A549 (cell line): ENCODE results near the gene TCEANC2. TPM values are rescaled to one million over a fixed set of nuclear protein-coding genes. Genes with fewer than 3 reads are reported as not detected.
A peak's percentile ranks its signal among the peaks of the same experiment; 100 is the strongest.

Experiments
- ATAC-seq, 2 experiments: fragments of 200-7000 bp in 1 of 2; fragments of >200 bp in 1 of 2; cut with Nextera tagmentation in 1 of 2; cut with Tn5 transposase in 1 of 2; 3 replicates each; pipeline versions ENCODE4 v1.8.0 to v1.9.1; 2018 to 2020; ENCODE audit warnings: mild to moderate bottlenecking in 1 of 2, moderate library complexity in 1 of 2
- CTCF ChIA-PET: fragments of 300-600 bp; sonication (Branson Sonifier 250); formaldehyde crosslinking; extraction: SDS; loops from one replicate; lab custom pipeline; 2021; ENCODE audit warnings: antibody characterized with exemption, inconsistent platforms; lab: Yijun Ruan, JAX
- POLR2A ChIA-PET: fragments of 350-600 bp; formaldehyde crosslinking; extraction: SDS; loops from one replicate; lab custom pipeline; 2021; ENCODE audit warnings: antibody characterized with exemption, inconsistent platforms; lab: Yijun Ruan, JAX
- DNase-seq, 2 experiments: peaks; one replicate each; pipeline versions ENCODE4 v3.0.0 to v3.0.0-alpha.2; 2011 to 2016; ENCODE audit warnings: low read depth in 1 of 2, low spot score in 1 of 2
- FAIRE-seq: peaks from 2 replicates; lab custom pipeline; 2011; peaks lifted over from hg19 to GRCh38; lab: Jason Lieb, UNC
- H3K27ac ChIP-seq, 2 experiments: fragments of >200 bp; sonication (Bioruptor Twin); formaldehyde crosslinking; 3 replicates each; pipeline ENCODE4 v1.5.1; 2016 to 2017
- H3K4me1 ChIP-seq: fragments of >200 bp; sonication (Bioruptor Twin); formaldehyde crosslinking; 3 replicates; pipeline ENCODE4 v1.6.1; 2016
- H3K4me2 ChIP-seq: fragments of >200 bp; sonication (Bioruptor Twin); formaldehyde crosslinking; 3 replicates; pipeline ENCODE4 v1.6.1; 2016
- H3K4me3 ChIP-seq: fragments of >200 bp; sonication (Bioruptor Twin); formaldehyde crosslinking; 3 replicates; pipeline ENCODE4 v1.5.1; 2016
- H3K9me3 ChIP-seq: fragments of >200 bp; sonication (Bioruptor Twin); formaldehyde crosslinking; 3 replicates; pipeline ENCODE4 v1.6.1; 2016
- CBX8 ChIP-seq: fragments of 200-600 bp; sonication (generic); IDR thresholded peaks from 2 replicates; pipeline ENCODE4 v1.6.1; 2016
- CTCF ChIP-seq: fragments of >200 bp; sonication (Bioruptor Twin); formaldehyde crosslinking; IDR thresholded peaks from 3 replicates; pipeline ENCODE4 v1.5.1; 2016
- EHF ChIP-seq: fragments of 250-450 bp; sonication (Bioruptor Pico); IDR thresholded peaks from 2 replicates; pipeline ENCODE4 v1.5.0; 2020; ENCODE audit warnings: mild to moderate bottlenecking
- EHMT2 ChIP-seq: fragments of 200-600 bp; sonication (generic); IDR thresholded peaks from 2 replicates; pipeline ENCODE4 v1.6.1; 2016; ENCODE audit warnings: antibody characterized with exemption, low read depth, mild to moderate bottlenecking, moderate library complexity
- ELK1 ChIP-seq: fragments of 150-350 bp; IDR thresholded peaks from 2 replicates; pipeline ENCODE4 v1.6.1; 2014; ENCODE audit warnings: low read depth, mild to moderate bottlenecking, low read length
- ESRRA ChIP-seq: fragments of 150-350 bp; IDR thresholded peaks from 2 replicates; pipeline ENCODE4 v1.6.1; 2014; ENCODE audit warnings: mild to moderate bottlenecking, low read length, borderline replicate concordance
- HOXA7 ChIP-seq: fragments of 250-450 bp; sonication (Bioruptor Pico); IDR thresholded peaks from 2 replicates; pipeline ENCODE4 v1.5.0; 2020; ENCODE audit warnings: mild to moderate bottlenecking, moderate library complexity
- HOXB5 ChIP-seq: fragments of 250-450 bp; sonication (Bioruptor Pico); IDR thresholded peaks from 2 replicates; pipeline ENCODE4 v1.5.0; 2020; ENCODE audit warnings: mild to moderate bottlenecking, moderate library complexity
- JUN ChIP-seq, 2 experiments: fragments of >200 bp; sonication (Bioruptor Twin); formaldehyde crosslinking; IDR thresholded peaks; 2 replicates in 1 of 2; 3 replicates in 1 of 2; pipeline ENCODE4 v1.6.1; 2016 to 2017
- MAFK ChIP-seq: fragments of 450-650 bp; IDR thresholded peaks from 2 replicates; pipeline ENCODE4 v1.6.1; 2014; ENCODE audit not compliant: partially characterized antibody
- PHF8 ChIP-seq: fragments of 200-600 bp; sonication (generic); IDR thresholded peaks from 2 replicates; pipeline ENCODE4 v1.6.1; 2016; ENCODE audit warnings: low read depth, mild to moderate bottlenecking, antibody characterized with exemption, moderate library complexity, borderline replicate concordance
- RAD21 ChIP-seq, 2 experiments: fragments of >200 bp in 1 of 2; sonication (Bioruptor Twin) in 1 of 2; formaldehyde crosslinking in 1 of 2; IDR thresholded peaks in 1 of 2; conservative IDR thresholded peaks in 1 of 2; 2 replicates in 1 of 2; 3 replicates in 1 of 2; pipeline ENCODE4 v1.6.1; 2012 to 2018; ENCODE audit warnings: inconsistent platforms in 1 of 2
- REST ChIP-seq: fragments of 200-600 bp; sonication (generic); IDR thresholded peaks from 2 replicates; pipeline ENCODE4 v1.6.1; 2016; ENCODE audit warnings: antibody characterized with exemption, mild to moderate bottlenecking, moderate library complexity
- SREBF2 ChIP-seq: fragments of 450-650 bp; IDR thresholded peaks from 2 replicates; pipeline ENCODE4 v1.6.1; 2014; ENCODE audit warnings: mild to moderate bottlenecking, moderate library complexity
- TFCP2L1 ChIP-seq: fragments of 250-450 bp; sonication (Bioruptor Pico); IDR thresholded peaks from 2 replicates; pipeline ENCODE4 v1.5.0; 2021; ENCODE audit warnings: mild to moderate bottlenecking
- ZC3H11A ChIP-seq: fragments of 450-650 bp; IDR thresholded peaks from 2 replicates; pipeline ENCODE4 v1.6.1; 2014; ENCODE audit warnings: antibody characterized with exemption, mild to moderate bottlenecking
- WGBS: methylation state at CpG from one replicate; pipeline ENCODE4 v1.1.6; 2017; ENCODE audit errors: missing lambda C conversion rate; 5-methylcytosine and 5-hydroxymethylcytosine counted together
- polyA plus RNA-seq, 4 experiments: library from polyadenylated mRNA; depleted of rRNA in 3 of 4; stranded (reverse); fragments of >200 nt; fragmentation: RNase III in 1 of 4; extraction: RNeasy Plus Mini Kit Qiagen cat#74134 plus additional on column Dnase treatment in 1 of 4; gene quantifications; 2 replicates in 3 of 4; 3 replicates in 1 of 4; pipeline ENCODE4 v1.2.3, GENCODE V29; 2011 to 2017
- TF ChIP-seq, protein P1 (sequence below): IDR thresholded peaks from 2 replicates; pipeline ENCODE4 v1.6.1; 2012
- TF ChIP-seq, protein P2 (sequence below): fragments of 450-650 bp; IDR thresholded peaks from 2 replicates; pipeline ENCODE4 v1.6.1; 2014; ENCODE audit warnings: antibody characterized with exemption

Gene TCEANC2
- polyA plus RNA-seq, 2 of the 4 experiments (the other 2 are of a cell fraction): 1.9 to 3.4 TPM

- TF ChIP-seq TFCP2L1 (CRISPR knock-in tag) (no peak), JUN (IDR thresholded peaks at IDR 0.05) (no peak), ZC3H11A (no peak), EHMT2 (no peak), HOXB5 (CRISPR knock-in tag) (no peak), PHF8 (no peak), ESRRA (no peak)
- TF ChIP-seq, all 56 proteins: peak for 0
These were observed 1.4 kb upstream of the TCEANC2 start (continued) for GRCh38 chr1:54051933-54052430.

DNA sequence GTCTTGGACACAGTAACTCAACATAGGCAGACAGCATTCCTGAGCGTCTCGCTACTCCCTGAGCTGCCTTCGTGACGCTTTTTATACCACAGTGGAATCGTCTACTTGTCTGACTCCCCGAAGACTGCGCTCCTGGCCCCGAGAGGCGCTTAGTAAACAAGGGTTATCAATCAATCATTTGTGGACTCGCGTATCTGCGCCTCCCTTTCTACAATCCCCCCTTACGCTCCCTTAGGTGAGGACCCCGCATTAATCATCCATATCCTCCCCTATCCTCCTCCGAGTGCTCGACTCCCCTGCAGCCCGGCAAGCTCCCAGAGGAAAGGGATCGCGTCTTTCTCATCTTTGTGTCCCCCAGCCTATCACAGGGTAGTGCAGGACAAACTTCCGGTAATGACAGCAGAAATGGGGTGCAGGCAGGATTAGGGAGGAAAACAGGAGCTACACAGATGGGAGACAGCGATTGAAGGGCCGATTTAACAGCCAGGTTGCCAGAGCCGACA, 926 bp upstream of the TCEANC2 start:
- H3K4me3 ChIP-seq: peak overlapping the region; percentile 95
- ChIA-PET CTCF (interaction anchor here (0.8 to 1.1 kb wide), 2 partner anchors 29 to 93 kb away, joined by 3 read pairs; no protein-coding TSS in a partner anchor), POLR2A (no interaction called here)
- peaks cover 15% of the 10 kb centered on the region; the same call in 2 of the 3 replicates for H3K4me1 ChIP-seq
- TF ChIP-seq HOXA7: no peak
- no peak for TF ChIP-seq CBX8
- TF ChIP-seq SREBF2: no peak
- TF ChIP-seq CTCF: no peak
- TF ChIP-seq RAD21 (conservative IDR thresholded peaks at IDR 0.05 in 1 of 2, IDR thresholded peaks at IDR 0.05 in 1 of 2): no peak
- TF ChIP-seq ZC3H11A: no peak
- ATAC-seq (peak; percentile 54 to 66), DNase-seq (peak; percentile 16 to 25), FAIRE-seq (no peak)
- H3K9me3 ChIP-seq: no peaks in the 10 kb centered on the region
- WGBS: under 1% methylated on average over 23 of the region's 23 CpGs
- H3K27ac ChIP-seq: peak overlapping the region; percentile 82 to 91
- H3K4me2 ChIP-seq: peak overlapping the region; percentile 99

GRCh38 chr1:54053745-54054437, 483 bp downstream of the TCEANC2 start:
- CTCF ChIA-PET: interaction anchor here (1.1 to 1.6 kb wide), 2 partner anchors 23 to 28 kb away, joined by 3 read pairs; no protein-coding TSS in a partner anchor
- Histone ChIP-seq H3K4me2 (peak overlapping the region; percentile 93), H3K4me3 (peak overlapping the region; percentile 95), H3K9me3 (no peaks in the 10 kb centered on the region), H3K27ac (peak overlapping the region; percentile 79 to 91), H3K4me1 (peaks cover 15% of the 10 kb centered on the region; the same call in 2 of the 3 replicates)
- TF ChIP-seq, protein P1, sequence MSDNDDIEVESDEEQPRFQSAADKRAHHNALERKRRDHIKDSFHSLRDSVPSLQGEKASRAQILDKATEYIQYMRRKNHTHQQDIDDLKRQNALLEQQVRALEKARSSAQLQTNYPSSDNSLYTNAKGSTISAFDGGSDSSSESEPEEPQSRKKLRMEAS: no peak
- TF ChIP-seq CTCF (no peak), ELK1 (no peak), HOXB5 (CRISPR knock-in tag) (no peak), REST (no peak), EHMT2 (no peak), JUN (IDR thresholded peaks at IDR 0.05) (no peak), EHF (CRISPR knock-in tag) (no peak), MAFK (no peak)
- TF ChIP-seq, protein P2, sequence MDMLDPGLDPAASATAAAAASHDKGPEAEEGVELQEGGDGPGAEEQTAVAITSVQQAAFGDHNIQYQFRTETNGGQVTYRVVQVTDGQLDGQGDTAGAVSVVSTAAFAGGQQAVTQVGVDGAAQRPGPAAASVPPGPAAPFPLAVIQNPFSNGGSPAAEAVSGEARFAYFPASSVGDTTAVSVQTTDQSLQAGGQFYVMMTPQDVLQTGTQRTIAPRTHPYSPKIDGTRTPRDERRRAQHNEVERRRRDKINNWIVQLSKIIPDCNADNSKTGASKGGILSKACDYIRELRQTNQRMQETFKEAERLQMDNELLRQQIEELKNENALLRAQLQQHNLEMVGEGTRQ: no peak
- 39% methylated on average over 13 of the region's 21 CpGs for WGBS
- FAIRE-seq: no peak
- ATAC-seq: peak; percentile 8 to 18; a peak in 4 of 6 replicates
- POLR2A ChIA-PET: no interaction called here
- no peak for DNase-seq
